Right hindlimb (tissue), 1 donor: ENCODE results near the gene DCXR.
A peak's percentile ranks its signal among the peaks of the same experiment; 100 is the strongest.

Experiments
- DNase-seq: peaks from one replicate; pipeline ENCODE4 v3.0.0-alpha.2; 2018

Gene DCXR

DNA sequence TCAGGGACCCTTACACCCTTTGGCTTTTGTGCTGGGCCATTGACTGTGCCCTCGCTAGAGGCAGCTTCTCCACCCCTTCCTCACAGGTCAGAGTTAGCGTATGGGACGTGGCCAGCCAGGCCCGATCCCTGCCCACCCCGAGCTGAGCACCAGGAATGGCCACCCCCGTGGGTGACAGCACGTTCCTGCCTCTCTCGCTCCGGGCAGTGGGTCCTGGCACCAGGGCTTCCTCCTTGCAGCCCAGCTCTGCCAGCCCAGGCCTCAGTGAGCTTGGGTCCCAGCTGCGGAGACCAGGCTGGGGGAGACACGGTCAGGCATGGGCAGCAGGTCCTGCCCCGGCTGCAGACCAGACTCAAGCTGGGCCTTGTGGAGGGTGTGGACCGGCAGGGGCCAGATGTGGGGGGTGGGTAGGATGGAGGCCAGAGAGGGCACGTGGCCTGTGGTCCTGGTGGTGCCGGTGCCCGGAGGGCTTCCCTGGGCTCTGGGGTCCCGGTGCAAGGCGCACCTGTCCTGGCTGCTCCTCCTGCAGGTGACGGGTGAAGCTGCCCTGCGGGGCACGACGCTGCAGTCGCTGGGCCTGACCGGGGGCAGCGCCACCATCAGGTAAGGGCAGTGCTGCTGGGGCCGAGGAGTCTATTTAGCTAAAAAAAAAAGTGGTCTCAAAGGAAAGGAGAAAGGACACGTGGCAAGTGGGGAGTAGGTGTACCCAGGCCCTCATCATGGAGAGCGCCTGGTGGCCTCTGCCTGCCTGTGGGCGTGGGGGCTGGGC is 41.9 kb downstream of the DCXR start:
- no peak for DNase-seq

- DNase-seq, result peak; percentile 27
These were observed 42.7 kb downstream of the DCXR start for GRCh38 chr17:81994593-81995462.

DNA sequence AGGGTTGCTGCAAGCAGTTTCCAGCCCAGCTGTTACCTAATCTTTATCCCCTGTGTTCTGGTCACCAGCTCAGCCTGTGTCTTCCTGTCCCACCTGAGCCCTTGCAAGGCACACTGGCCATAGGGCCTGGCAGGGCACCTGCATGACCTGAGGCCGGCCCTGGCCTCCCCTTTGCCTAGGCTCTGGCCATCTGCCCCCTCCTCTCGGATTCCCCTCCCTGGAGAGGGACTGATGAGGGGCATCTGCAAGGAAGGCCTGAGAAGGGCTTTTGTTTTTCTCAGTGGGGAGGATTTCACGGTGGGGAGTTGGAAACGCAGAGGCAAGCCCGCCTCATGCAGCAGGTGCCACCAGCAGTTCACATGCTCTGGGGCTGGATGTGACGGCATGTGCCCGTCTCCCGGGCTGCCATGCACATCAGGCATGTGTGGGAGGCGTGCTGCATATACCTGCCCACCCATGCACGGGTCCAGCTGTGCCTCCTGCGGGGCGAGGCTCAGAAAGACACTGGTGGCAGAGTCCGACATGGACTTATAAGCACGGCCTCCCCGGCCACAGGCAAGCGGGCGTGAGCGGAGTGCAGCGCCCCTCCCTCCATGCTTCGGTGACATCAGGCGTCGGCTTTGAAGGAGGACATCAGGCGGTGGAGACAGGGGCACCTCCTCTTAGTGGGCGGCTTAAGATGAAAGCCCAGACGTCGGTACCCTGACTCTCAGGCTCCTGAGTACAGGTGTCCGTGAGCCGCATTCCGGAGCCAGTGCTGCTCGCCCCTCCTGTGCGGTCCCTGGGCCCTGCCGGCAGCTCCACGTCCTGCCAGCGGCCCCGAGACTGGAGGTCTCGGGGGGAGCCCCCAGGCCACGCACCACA is 43.5 kb downstream of the DCXR start:
- no peak for DNase-seq

- peak; percentile 33 for DNase-seq
These were observed 45.0 kb downstream of the DCXR start for GRCh38 chr17:81992306-81993102.

DNA sequence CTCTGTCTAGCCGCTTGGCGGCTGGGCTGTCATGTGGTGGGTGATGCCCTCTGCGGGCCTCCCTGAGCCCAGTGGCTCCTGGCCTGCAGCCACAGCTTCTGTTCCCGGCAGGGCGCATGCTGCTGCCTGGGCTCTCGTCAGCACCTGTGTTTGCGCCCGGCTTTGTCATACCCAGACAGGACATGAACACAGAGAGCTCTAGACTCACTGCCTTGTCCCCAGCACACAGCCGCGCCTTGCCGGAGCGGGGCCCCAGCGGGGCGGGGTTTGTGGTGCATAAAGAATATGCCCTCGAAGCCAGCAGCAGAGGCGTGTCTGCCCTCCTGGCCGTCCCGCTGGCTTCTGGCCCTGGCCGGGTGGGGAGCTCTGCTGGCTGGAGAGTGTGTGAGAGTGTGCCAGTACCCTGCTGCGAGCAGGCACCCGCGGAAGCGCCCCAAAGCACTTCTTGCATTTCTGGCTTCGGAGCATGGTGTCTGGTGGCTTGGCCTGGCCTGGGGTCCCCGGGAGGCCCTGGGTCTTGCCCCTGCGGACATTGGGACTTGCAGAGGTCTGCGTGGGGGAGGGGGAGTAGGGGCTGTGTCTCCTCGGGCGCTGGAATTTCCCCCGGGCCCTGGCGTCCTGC is 45.7 kb downstream of the DCXR start:
- DNase-seq, result peak; percentile 90

- no peak for DNase-seq
These were observed 46.4 kb downstream of the DCXR start for GRCh38 chr17:81990836-81991683.

DNA sequence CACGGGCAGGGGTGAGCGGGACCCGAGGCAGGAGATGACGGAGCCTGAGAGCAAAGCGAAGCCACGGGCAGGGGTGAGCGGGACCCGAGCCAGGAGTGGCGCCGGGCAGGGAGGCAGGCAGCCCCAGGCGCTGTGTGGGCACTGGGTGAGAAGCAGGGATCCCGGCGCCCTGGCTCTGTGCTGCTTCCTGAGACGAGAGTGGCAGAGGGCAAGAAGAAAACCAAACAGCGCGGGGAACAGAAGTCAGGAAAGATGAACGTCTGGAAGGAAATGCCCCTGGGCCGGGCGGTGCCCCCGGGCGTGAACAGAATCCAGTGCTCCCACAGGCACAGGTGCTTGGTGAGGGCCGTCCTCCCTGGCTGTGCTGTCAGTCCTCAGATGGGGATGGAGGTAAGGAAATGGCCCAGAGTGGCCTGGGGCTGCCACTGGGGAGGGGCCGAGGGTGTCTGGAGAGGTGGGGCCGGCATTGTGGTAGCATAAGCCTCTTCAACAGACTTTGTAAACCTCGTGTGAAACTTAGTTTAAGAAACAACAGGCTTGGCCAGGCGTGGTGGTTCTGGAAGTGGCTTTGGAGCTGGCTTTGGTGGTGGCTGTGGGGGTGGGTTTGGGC is 50.2 kb downstream of the DCXR start:
- DNase-seq, result no peak

DNA sequence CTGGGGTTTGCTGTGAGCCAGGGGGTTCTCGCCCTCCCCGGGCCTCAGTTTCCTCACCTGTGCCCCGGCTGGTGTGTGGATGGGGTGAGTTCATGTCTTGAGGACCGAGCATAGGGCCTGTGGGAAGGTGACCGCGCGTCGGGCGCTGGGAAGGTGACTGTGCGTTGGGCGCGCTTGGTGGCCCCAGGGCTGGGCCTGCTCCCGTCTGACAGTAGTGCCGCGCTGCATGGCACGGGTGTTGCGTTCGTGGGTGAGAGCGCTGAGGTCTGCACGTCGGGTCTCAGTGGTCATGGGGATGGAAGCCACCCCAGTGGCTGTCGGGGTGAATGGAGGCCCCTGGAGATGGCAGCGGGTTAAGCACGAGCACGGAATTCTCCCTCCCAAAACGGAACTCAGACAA is 50.9 kb downstream of the DCXR start:
- DNase-seq, result no peak
